Measurements from ENCODE around the gene DOCK8. TPM values are rescaled to one million over a fixed set of nuclear protein-coding genes. Genes with fewer than 3 reads are reported as not detected.

The DOCK8 gene
- total RNA-seq, 1 donor from 2014 or later: 0.54 TPM

- H3K9ac ChIP-seq: no peak overlapping the region
- H3K9me3 ChIP-seq (ENCODE audit: low read depth): no peaks in the 10 kb centered on the region
- H4K20me1 ChIP-seq (ENCODE audit: low read depth): no peaks in the 10 kb centered on the region
- no peaks in the 10 kb centered on the region for H3K9me3 Mint-ChIP-seq
- no peak overlapping the region for H3K4me3 ChIP-seq
- H3K4me1 ChIP-seq: no peaks in the 10 kb centered on the region
- no peaks in the 10 kb centered on the region for H3K27me3 ChIP-seq
- TF ChIP-seq CTCF (IDR thresholded peaks at IDR 0.05): no peak
- no peak for TF ChIP-seq EZH2phosphoT487 (IDR thresholded peaks at IDR 0.05)
- no peak for TF ChIP-seq EZH2 (IDR thresholded peaks at IDR 0.05)
- H2AFZ ChIP-seq (replicated peaks): no peak overlapping the region
- H3K27me3 Mint-ChIP-seq (ENCODE audit: insufficient read depth, low read depth): peaks cover 2% of the 10 kb centered on the region
- no peak overlapping the region for H3K27ac Mint-ChIP-seq
- no peak overlapping the region for H3K4me3 Mint-ChIP-seq
- H3K79me2 ChIP-seq (ENCODE audit: low read depth): no peaks in the 10 kb centered on the region
- no peak for DNase-seq (ENCODE audit: low spot score)
- no peaks in the 10 kb centered on the region for H3K36me3 ChIP-seq
- no peaks in the 10 kb centered on the region for H3K36me3 Mint-ChIP-seq
- no peak overlapping the region for H3K4me2 ChIP-seq
- no peaks in the 10 kb centered on the region for H3K4me1 Mint-ChIP-seq
- no peaks in the 10 kb centered on the region for H3F3A ChIP-seq (ENCODE audit: low read depth)
- H3K27ac ChIP-seq: no peak overlapping the region
These were observed 67.3 kb downstream of the DOCK8 start for GRCh38 chr9:281741-282645.

- Mint-ChIP-seq H3K27ac (no peak overlapping the region), H3K9me3 (no peaks in the 10 kb centered on the region), H3K4me1 (no peaks in the 10 kb centered on the region), H3K4me3 (no peak overlapping the region), H3K36me3 (no peaks in the 10 kb centered on the region), H3K27me3 (ENCODE audit: insufficient read depth, low read depth) (peaks cover 2% of the 10 kb centered on the region)
- no peak overlapping the region for H2AFZ ChIP-seq (replicated peaks)
- H4K20me1 ChIP-seq (ENCODE audit: low read depth): no peaks in the 10 kb centered on the region
- DNase-seq (ENCODE audit: low spot score): no peak
- H3K79me2 ChIP-seq (ENCODE audit: low read depth): no peaks in the 10 kb centered on the region
- H3K36me3 ChIP-seq: no peaks in the 10 kb centered on the region
- H3K4me1 ChIP-seq: no peaks in the 10 kb centered on the region
- H3K9me3 ChIP-seq (ENCODE audit: low read depth): no peaks in the 10 kb centered on the region
- TF ChIP-seq EZH2phosphoT487 (IDR thresholded peaks at IDR 0.05): no peak
- TF ChIP-seq CTCF (IDR thresholded peaks at IDR 0.05): no peak
- TF ChIP-seq EZH2 (IDR thresholded peaks at IDR 0.05): no peak
- H3K4me3 ChIP-seq: no peak overlapping the region
- no peak overlapping the region for H3K9ac ChIP-seq
- H3K4me2 ChIP-seq: no peak overlapping the region
- H3F3A ChIP-seq (ENCODE audit: low read depth): no peaks in the 10 kb centered on the region
- no peaks in the 10 kb centered on the region for H3K27me3 ChIP-seq
- no peak overlapping the region for H3K27ac ChIP-seq
These were observed 71.5 kb downstream of the DOCK8 start for GRCh38 chr9:286071-286740.

- Histone ChIP-seq H3K9ac (no peak overlapping the region), H2AFZ (replicated peaks) (no peak overlapping the region), H4K20me1 (ENCODE audit: low read depth) (no peaks in the 10 kb centered on the region), H3K4me2 (no peak overlapping the region), H3K27ac (no peak overlapping the region), H3K9me3 (ENCODE audit: low read depth) (no peaks in the 10 kb centered on the region), H3K4me3 (no peak overlapping the region), H3K36me3 (no peaks in the 10 kb centered on the region), H3K4me1 (no peaks in the 10 kb centered on the region), H3F3A (ENCODE audit: low read depth) (no peaks in the 10 kb centered on the region), H3K27me3 (no peaks in the 10 kb centered on the region), H3K79me2 (ENCODE audit: low read depth) (no peaks in the 10 kb centered on the region)
- peaks cover 2% of the 10 kb centered on the region for H3K27me3 Mint-ChIP-seq (ENCODE audit: insufficient read depth, low read depth)
- H3K9me3 Mint-ChIP-seq: no peaks in the 10 kb centered on the region
- H3K36me3 Mint-ChIP-seq: no peaks in the 10 kb centered on the region
- DNase-seq (ENCODE audit: low spot score): no peak
- no peaks in the 10 kb centered on the region for H3K4me1 Mint-ChIP-seq
- TF ChIP-seq EZH2 (IDR thresholded peaks at IDR 0.05) (no peak), CTCF (IDR thresholded peaks at IDR 0.05) (no peak), EZH2phosphoT487 (IDR thresholded peaks at IDR 0.05) (no peak)
- H3K4me3 Mint-ChIP-seq: no peak overlapping the region
- no peak overlapping the region for H3K27ac Mint-ChIP-seq
These were observed 74.5 kb downstream of the DOCK8 start for GRCh38 chr9:289121-289520.

Data from neural progenitor cell (in vitro differentiated cells).